HTERT RPE-1 (cell line): ENCODE measurements around the gene TCTN3.
"Not testable (repeated sequence)": the region's sequence is repeated elsewhere in the genome, so short reads cannot be mapped to it uniquely, and the experiment has no call there.

Experiments
- in situ Hi-C: fragments of 300-500 bp; cut with MboI; formaldehyde crosslinking; loops from 4 replicates; pipeline ENCODE4 v1.14.3; 2020; ENCODE audit warnings: low sequenced_read_pairs

TCTN3 gene

DNA sequence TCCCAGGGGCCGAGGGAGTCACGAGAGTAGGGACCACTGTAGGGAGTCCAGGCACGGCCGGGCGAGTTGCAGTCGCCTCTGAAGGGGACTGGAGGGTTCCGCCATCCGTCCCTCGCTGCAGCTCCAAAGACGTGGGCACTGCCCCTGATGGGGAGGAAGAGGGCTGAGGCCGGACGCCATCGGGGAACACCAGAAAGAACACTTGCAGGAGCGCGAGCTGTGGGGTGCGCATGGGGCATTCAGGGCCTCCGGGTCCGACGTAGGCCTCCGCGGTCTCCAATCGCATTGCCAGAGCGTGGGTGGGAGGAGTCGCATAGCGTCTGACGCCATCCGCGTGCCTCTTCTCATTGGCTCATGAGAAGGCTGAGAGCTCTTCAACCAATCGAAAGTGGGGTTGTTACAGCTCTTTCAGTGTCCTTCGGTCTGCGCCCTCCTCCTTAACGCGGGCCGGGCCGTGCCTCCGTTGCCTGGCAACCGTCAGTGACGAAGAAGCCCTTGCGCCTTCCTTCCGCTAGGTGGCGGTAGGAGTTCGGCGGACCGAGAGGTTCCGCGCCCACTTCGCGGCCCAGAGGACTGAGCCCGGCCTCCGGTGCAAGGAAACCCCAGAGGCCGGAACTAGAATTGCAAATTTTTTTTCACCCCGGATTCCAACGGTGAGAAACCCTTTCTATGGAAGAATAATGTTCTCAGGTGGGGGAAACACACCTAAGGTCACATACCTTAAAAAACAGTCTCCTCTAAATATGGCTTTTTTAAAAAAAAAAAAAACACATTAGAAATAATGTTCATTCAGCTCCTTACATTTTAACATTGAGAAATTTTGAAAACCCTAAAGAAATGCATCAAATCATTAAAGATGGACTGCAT lies at the start of gene TCTN3:
Gene TCTN3, minus strand, starts transcription at position 260 of the 867 bp plus-strand sequence. Its CDS starts 28 bp downstream, at position 232.
- in situ Hi-C loops = no loop called here

DNA sequence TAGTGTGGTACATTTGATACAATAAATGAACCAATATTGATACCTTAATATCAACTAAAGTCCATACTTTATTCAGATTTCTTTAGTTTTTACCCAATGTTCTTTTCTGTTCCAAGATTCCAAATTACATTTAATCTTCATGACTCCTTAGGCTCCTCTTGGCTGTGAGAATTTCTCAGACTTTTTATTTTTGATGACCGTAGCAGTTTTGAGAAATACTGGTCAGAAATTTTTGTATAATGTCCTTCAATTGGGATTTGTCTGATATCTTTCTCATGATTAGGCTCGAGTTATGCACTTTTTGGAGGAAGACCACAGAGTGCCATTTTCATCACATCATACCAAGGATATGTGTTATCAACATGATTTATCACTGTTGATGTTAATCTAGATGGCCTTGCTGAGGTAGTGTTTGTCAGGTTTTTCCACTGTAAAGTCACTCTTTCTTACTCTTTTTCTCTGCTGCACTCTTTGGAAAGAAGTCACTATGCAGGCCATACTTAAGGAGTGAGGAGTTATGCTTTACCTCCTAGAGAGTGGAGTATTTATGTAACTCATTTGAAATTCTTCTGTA lies 49.3 kb upstream of the TCTN3 start:
- in situ Hi-C loops = no loop called here

GRCh38 chr10:95742485-95742884 lies 48.8 kb upstream of the TCTN3 start:
- in situ Hi-C loops = no loop called here

GRCh38 chr10:95741807-95742467 lies 48.2 kb upstream of the TCTN3 start:
- in situ Hi-C loops = no loop called here

GRCh38 chr10:95739056-95739455 lies 45.3 kb upstream of the TCTN3 start:
- in situ Hi-C loops = no loop called here

GRCh38 chr10:95732907-95733306 lies 39.2 kb upstream of the TCTN3 start:
- in situ Hi-C loops = not testable (repeated sequence)

DNA sequence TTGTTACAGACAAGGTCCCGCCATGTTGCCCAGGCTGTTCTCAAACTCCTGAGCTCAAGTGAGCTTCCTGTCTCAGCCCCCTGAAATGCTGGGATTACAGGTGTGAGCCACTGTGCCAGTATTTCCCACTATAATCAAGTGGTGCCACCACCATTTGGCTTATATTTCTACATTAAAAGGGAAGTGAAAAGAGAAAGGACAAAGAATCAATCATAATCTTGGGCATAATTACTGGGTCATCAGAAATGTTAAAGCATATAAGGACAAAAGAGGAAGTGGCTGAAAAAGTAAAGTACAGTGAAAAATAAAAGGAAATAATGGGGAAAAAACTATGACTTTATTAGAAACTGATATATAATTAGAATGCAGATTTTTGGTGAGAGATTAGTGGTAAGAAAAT lies 36.5 kb upstream of the TCTN3 start:
- in situ Hi-C loops = no loop called here

DNA sequence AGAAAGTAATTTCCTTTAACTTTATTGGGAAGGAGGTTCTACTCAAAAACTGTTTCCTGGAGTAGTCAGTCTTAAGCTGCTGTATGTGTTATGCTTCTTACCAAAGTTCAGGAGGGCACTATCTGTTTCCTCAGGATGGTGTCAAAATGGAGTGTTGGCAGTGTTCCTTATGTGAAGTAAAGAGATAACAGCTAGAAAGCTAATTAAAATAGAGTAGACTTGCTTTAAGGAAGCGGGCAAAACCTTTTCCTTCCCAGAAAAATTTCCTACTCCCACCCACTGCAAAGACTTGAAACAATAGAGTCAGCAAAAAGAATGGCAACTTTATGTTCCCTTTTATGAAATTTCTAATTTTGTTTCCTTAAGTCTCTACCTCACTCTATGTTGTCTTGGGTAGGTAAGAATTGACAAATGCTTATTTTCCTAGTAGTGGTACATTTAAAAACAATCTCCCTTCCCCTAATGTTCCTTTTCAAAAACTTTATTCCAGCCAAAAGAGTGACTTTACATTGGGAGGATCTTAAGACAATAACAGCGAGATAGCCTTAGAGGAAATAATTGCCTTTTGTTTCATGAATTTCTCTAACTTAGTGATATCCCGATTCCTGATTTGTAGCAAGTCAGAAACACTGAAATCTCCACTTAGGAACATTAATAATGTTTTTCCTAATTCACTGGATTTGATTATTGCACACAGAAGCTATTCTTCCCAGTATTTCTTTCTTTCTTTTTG lies 35.8 kb upstream of the TCTN3 start:
- in situ Hi-C loops = no loop called here

DNA sequence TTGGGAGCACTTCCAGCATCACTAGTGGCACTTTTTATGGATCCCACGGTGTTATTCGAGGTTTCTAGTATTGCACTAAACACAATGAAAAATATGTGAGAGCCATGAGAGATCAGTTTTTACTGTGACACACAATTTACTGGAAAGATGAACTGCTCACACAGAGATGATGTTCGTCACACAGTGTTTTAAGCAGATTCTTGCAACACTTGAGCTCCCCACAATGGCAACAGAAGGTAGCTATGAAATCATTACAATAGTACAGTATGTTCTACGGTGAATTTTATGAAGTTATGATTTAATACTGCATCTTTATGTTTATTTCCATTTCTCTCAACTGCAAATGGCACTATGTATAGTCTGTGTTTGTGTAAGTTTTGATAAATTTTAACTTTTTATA lies 34.8 kb upstream of the TCTN3 start:
- in situ Hi-C loops = no loop called here

- in situ Hi-C loops = not testable (repeated sequence)
These were observed 28.8 kb upstream of the TCTN3 start for GRCh38 chr10:95722496-95722895.

DNA sequence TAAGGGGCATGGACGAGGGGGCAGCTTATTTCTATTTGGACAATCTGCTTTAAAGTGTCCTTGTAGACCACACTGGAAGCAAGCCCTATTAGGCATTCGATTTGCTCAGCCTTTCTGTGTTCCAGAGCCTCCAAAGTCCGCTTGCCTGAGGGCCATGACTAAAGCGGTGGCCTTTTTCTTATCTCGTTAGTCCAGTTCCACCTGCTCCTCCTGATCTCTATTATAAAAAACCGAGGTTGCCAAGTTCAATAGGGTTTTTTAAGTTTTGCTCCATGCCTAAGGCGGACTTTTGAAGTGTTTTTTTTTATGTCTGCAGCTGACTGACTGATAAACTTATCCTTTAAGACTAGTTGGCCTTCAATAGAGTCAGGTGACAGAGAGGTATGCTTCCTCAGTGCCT lies 27.0 kb upstream of the TCTN3 start:
- in situ Hi-C loops = not testable (repeated sequence)

- in situ Hi-C loops = no loop called here
These were observed 23.1 kb upstream of the TCTN3 start for GRCh38 chr10:95716866-95717265.

GRCh38 chr10:95716466-95716865 lies 22.7 kb upstream of the TCTN3 start:
- in situ Hi-C loops = no loop called here

DNA sequence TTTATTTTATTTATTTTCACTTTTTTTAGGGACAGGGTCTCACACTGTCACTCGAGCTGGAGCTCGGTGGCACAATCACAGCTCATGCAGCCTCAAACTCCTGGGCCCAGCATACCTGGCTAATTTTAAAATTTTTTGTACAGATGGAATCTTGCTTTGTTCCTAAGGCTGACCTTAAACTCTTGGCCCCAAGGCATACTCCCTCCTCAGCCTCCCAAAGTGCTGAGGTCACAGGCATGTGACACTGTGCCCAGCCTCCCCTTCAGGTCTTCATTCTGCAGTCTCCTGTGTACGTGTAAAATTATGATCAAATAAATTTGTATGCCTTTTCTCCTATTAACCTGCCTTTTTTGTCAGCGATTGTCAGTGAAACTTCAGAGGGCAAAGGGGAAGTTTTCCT lies 17.8 kb upstream of the TCTN3 start:
- in situ Hi-C loops = no loop called here

GRCh38 chr10:95706990-95707389 lies 13.3 kb upstream of the TCTN3 start:
- in situ Hi-C loops = no loop called here

GRCh38 chr10:95706573-95706972 lies 12.8 kb upstream of the TCTN3 start:
- in situ Hi-C loops = no loop called here

DNA sequence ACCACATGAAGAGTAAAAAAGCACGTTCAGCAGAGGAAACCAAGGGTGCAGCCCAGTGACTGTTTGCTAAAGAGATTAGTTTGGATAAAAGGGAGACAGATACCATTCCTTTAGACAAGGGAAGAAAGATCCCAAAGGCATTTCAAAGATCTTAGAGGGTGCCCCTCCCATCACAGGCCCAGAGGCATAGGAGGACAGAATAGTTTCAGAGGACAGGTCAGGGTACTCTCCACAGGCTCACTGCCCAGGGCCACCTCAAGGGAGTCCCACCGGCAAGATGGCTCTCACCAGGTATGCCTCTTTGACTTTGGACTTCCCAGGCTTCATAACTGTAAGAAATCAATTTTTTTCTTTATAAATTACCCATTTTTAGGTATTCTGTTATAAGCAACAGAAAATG lies 4.7 kb upstream of the TCTN3 start:
- in situ Hi-C loops = no loop called here

DNA sequence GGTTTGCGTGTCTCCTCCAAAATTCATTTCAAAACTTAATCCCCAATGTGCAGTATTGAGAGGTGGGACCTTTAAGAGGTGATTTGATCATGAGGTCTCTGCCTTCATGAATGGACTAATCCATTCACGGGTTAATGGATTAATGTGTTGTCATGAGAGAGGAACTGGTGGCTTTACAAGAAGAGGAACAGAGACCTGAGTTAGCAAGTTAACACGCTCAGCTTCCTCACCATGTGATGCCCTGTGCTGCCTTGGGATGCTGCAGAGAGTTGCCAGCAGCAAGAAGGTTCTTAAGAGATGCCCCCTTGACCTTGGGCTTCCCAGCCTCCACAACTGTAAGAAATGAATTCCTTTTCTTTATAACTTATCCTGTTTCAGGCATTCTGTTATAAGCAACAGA lies 3.7 kb upstream of the TCTN3 start:
- in situ Hi-C loops = no loop called here

DNA sequence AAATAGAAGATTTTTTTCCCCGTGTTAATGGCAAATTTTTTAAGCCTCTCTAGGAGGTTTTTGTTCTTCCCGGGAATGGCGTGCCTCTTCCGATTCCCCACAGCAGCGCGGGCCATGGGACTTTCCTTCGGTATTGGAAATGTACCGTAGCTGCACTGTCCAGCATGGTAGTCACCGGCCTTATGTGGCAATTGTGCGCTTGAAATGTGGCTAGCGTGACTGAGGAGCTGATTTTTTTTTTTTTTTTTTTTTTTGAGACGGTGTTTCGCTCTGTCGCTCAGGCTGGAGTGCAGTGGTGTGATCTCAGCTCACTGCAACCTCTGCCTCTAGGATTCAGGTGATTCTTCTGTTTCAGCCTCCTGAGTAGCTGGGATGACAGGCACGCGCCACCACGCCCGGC lies 938 bp upstream of the TCTN3 start:
- in situ Hi-C loops = no loop called here

GRCh38 chr10:95693071-95693667 lies 558 bp downstream of the TCTN3 start:
- in situ Hi-C loops = no loop called here

DNA sequence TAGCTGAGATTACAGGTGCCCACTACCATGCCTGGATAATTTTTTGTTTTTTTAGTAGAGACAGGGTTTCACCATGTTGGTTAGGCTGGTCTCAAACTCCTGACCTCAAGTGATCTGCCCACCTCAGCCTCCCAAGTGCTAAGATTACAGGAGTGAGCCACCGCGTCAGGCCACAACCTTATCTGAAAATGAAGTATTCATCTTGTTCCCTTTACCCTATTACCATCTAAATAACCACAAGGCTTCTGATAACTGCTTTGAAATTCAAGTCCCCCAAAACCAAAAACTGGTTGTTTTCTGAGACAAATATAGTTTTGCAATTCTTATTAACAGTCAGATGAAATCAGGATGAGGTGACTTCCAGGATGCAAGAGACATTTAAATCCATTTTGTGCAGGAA lies 2.4 kb downstream of the TCTN3 start:
- in situ Hi-C loops = no loop called here
